GM12878 (cell line): ENCODE data around the gene RNF175. TPM values are rescaled to one million over a fixed set of nuclear protein-coding genes. Genes with fewer than 3 reads are reported as not detected.

ENCODE experiments used
- ATAC-seq: fragments of 200-7000 bp; cut with Tn5 transposase; 3 replicates; pipeline ENCODE4 v1.9.1; 2020; ENCODE audit warnings: mild to moderate bottlenecking, moderate library complexity
- BruUV-seq: library from RNA; stranded (reverse); fragments of 400-500 nt; replicated peaks from 2 replicates; lab custom pipeline; 2021; lab: Mats Ljungman, UMichigan
- CTCF ChIA-PET: fragments of 300-600 bp; sonication (Branson Sonifier 250); formaldehyde crosslinking; extraction: SDS; loops from one replicate; lab custom pipeline; 2021; ENCODE audit warnings: inconsistent platforms; lab: Yijun Ruan, JAX
- POLR2A ChIA-PET: fragments of 350-600 bp; formaldehyde crosslinking; extraction: SDS; loops from one replicate; lab custom pipeline; 2021; ENCODE audit warnings: inconsistent platforms; lab: Charles Lee
- RAD21 ChIA-PET: fragments of 300-600 bp; sonication (Branson Sonifier 250); formaldehyde crosslinking; loops from one replicate; lab custom pipeline; 2023; ENCODE audit warnings: antibody characterized with exemption; ENCODE audit not compliant: unreplicated experiment; lab: Charles Lee
- SMC1A ChIA-PET: fragments of 300-600 bp; sonication (Branson Sonifier 250); formaldehyde crosslinking; loops from one replicate; lab custom pipeline; 2023; ENCODE audit not compliant: unreplicated experiment, uncharacterized antibody; lab: Charles Lee
- DNase-seq: peaks from one replicate; pipeline ENCODE4 v3.0.0-alpha.2; 2011; ENCODE audit warnings: low read depth, low spot score
- FAIRE-seq: peaks from 3 replicates; lab custom pipeline; 2011; peaks lifted over from hg19 to GRCh38; lab: Jason Lieb, UNC
- H2AFZ ChIP-seq: 2 replicates; pipeline ENCODE4 v1.6.0; 2011; ENCODE audit warnings: low read depth, low read length, control low read depth; ENCODE audit not compliant: control insufficient read depth
- H3K27ac ChIP-seq: 2 replicates; pipeline ENCODE4 v1.5.1; 2011; ENCODE audit warnings: control low read depth; ENCODE audit not compliant: control insufficient read depth, insufficient read depth
- H3K27me3 ChIP-seq, 2 experiments: replicated peaks in 1 of 2; 2 replicates each; pipeline versions ENCODE4 v1.6.0 to v1.6.1; 2011; ENCODE audit warnings: low read length in 1 of 2; ENCODE audit not compliant: control insufficient read depth in 2 of 2, insufficient read depth in 2 of 2
- H3K36me3 ChIP-seq, 2 experiments: 2 replicates each; pipeline ENCODE4 v1.5.1; 2011; ENCODE audit warnings: low read length in 1 of 2; ENCODE audit not compliant: control insufficient read depth in 2 of 2, insufficient read depth in 2 of 2
- H3K4me1 ChIP-seq: 2 replicates; pipeline ENCODE4 v1.6.1; 2011; ENCODE audit warnings: mild to moderate bottlenecking, low read length, moderate library complexity, mixed read lengths; ENCODE audit not compliant: control insufficient read depth, insufficient read depth
- H3K4me2 ChIP-seq: 2 replicates; pipeline ENCODE4 v1.6.0; 2011; ENCODE audit warnings: control low read depth; ENCODE audit not compliant: control insufficient read depth, insufficient read depth
- H3K4me3 ChIP-seq: fragments of 200-600 bp; sonication (generic); 2 replicates; pipeline ENCODE4 v1.5.1; 2016
- H3K79me2 ChIP-seq: 2 replicates; pipeline ENCODE4 v1.6.0; 2011; ENCODE audit warnings: low read length; ENCODE audit not compliant: control insufficient read depth, insufficient read depth
- H3K9ac ChIP-seq: 2 replicates; pipeline ENCODE4 v1.8.0; 2011; ENCODE audit warnings: low read length, control low read depth, mixed read lengths; ENCODE audit not compliant: control insufficient read depth, insufficient read depth
- H3K9me3 ChIP-seq: replicated peaks from 3 replicates; pipeline ENCODE4 v1.5.1; 2011; ENCODE audit warnings: mild to moderate bottlenecking, low read length; ENCODE audit not compliant: control insufficient read depth, insufficient read depth
- H4K20me1 ChIP-seq: 2 replicates; pipeline ENCODE4 v1.6.0; 2011; ENCODE audit not compliant: control insufficient read depth, insufficient read depth
- CREM ChIP-seq: IDR thresholded peaks from 2 replicates; pipeline ENCODE4 v1.6.1; 2014; ENCODE audit warnings: antibody characterized with exemption, low read depth
- EED ChIP-seq: sonication (generic); IDR thresholded peaks from 2 replicates; pipeline ENCODE4 v1.6.1; 2016; ENCODE audit warnings: antibody characterized with exemption, low read depth
- IRF4 ChIP-seq: IDR thresholded peaks from 2 replicates; pipeline ENCODE4 v1.6.1; 2011; ENCODE audit warnings: low read depth, low read length
- NFYA ChIP-seq: IDR thresholded peaks from 2 replicates; pipeline ENCODE4 v1.6.1; 2011; ENCODE audit warnings: low read depth, mild to moderate bottlenecking, low read length, improper control_type of control experiment, borderline replicate concordance
- PAX8 ChIP-seq: fragments of 450-650 bp; IDR thresholded peaks from 2 replicates; pipeline ENCODE4 v1.6.1; 2017; ENCODE audit warnings: mild to moderate bottlenecking, moderate library complexity
- PKNOX1 ChIP-seq: fragments of 450-650 bp; IDR thresholded peaks from 2 replicates; pipeline ENCODE4 v1.6.1; 2016; ENCODE audit warnings: mild to moderate bottlenecking
- POU2F2 ChIP-seq: IDR thresholded peaks from 3 replicates; pipeline ENCODE4 v1.6.1; 2011; ENCODE audit warnings: low read depth, mild to moderate bottlenecking, low read length, borderline replicate concordance
- RUNX3 ChIP-seq: IDR thresholded peaks from 2 replicates; pipeline ENCODE4 v1.6.1; 2012; ENCODE audit warnings: low read length, inconsistent platforms
- TCF12 ChIP-seq: IDR thresholded peaks from 2 replicates; pipeline ENCODE4 v1.6.1; 2011; ENCODE audit warnings: low read depth, mild to moderate bottlenecking, low read length
- ZNF274 ChIP-seq: IDR thresholded peaks from one replicate; pipeline ENCODE4 v1.8.0; 2011; ENCODE audit not compliant: insufficient read length, insufficient read depth
- ZNF384 ChIP-seq: IDR thresholded peaks from 2 replicates; pipeline ENCODE4 v1.6.1; 2012; ENCODE audit warnings: low read depth, mild to moderate bottlenecking, low read length, improper control_type of control experiment, borderline replicate concordance
- ZNF622 ChIP-seq: fragments of 450-650 bp; IDR thresholded peaks from 2 replicates; pipeline ENCODE4 v1.6.1; 2017; ENCODE audit warnings: mild to moderate bottlenecking, inconsistent platforms
- ZNF687 ChIP-seq: fragments of 450-650 bp; IDR thresholded peaks from 2 replicates; pipeline ENCODE4 v1.6.1; 2017; ENCODE audit warnings: mild to moderate bottlenecking, moderate library complexity
- WGBS: methylation state at CpG from one replicate; pipeline ENCODE4 v1.1.6; 2016; ENCODE audit warnings: low lambda C conversion rate; ENCODE audit not compliant: insufficient replicate concordance, insufficient coverage; ENCODE audit errors: missing lambda C conversion rate; 5-methylcytosine and 5-hydroxymethylcytosine counted together
- in situ Hi-C: fragments of 300-500 bp; cut with MboI; formaldehyde crosslinking; loops from 9 replicates; pipeline ENCODE4 v1.14.3; 2018; ENCODE audit warnings: mixed read lengths
- intact Hi-C: fragments of 100-400 bp; cut with micrococcal nuclease; formaldehyde crosslinking; loops from one replicate; pipeline ENCODE4 v1.14.2; 2022; ENCODE audit not compliant: unreplicated experiment
- polyA plus RNA-seq, 11 experiments: library from polyadenylated mRNA; depleted of rRNA in 4 of 11; unstranded in 6 of 11; stranded (reverse) in 5 of 11; fragments of >200 nt; fragmentation: Nextera tagmentation in 4 of 11; fragmentation: Illumina TruSeq in 1 of 11; extraction: Ambion mirVana in 4 of 11; extraction: Trizol in 1 of 11; gene quantifications; 1 replicate in 1 of 11; 2 replicates in 10 of 11; pipeline versions ENCODE4 v1.2.1 to v1.2.3, GENCODE V29; 2011 to 2016; ENCODE audit warnings: inconsistent platforms in 2 of 11, missing spikeins in 2 of 11, low read depth in 1 of 11
- total RNA-seq, 4 experiments: library from RNA; depleted of rRNA in 3 of 4; stranded (reverse); fragments of >200 nt in 3 of 4; fragmentation: Illumina TruSeq in 1 of 4; extraction: Trizol in 1 of 4; gene quantifications; 2 replicates each; pipeline versions ENCODE4 v1.2.1 to v1.2.3, GENCODE V29; 2013 to 2021

Gene RNF175
- total and polyA plus RNA-seq, 10 of the 15 experiments (the other 5 are each of a cell fraction or from before 2014, with no cell fraction given) = not detected

GRCh38 chr4:153781280-153781679, 21.5 kb upstream of the RNF175 start:
- Histone ChIP-seq H3K4me1 (0 out of 2 replicates have a peak, but pooled peaks cover 3% of the 10 kb centered on the region), H3K27ac (no peak overlapping the region), H3K9ac (no peak overlapping the region), H3K27me3 (peaks cover 0 to 10% of the 10 kb centered on the region in 2 experiments; a peak in 3 of 4 replicates), H4K20me1 (no peaks in the 10 kb centered on the region), H3K36me3 (no peaks in the 10 kb centered on the region), H2AFZ (no peak overlapping the region), H3K4me2 (no peak overlapping the region), H3K79me2 (no peaks in the 10 kb centered on the region), H3K4me3 (no peak overlapping the region), H3K9me3 (no peaks in the 10 kb centered on the region; the same call in 2 of the 3 replicates)
- ChIA-PET POLR2A (no interaction called here), RAD21 (no interaction called here), CTCF (interaction anchor here (0.6 to 1.7 kb wide), 5 partner anchors 22 to 1146 kb away, joined by 3 to 4 read pairs (median 3); no protein-coding TSS in a partner anchor), SMC1A (interaction anchor here (1.1 to 1.3 kb wide), 3 partner anchors 16 to 59 kb away, joined by 3 read pairs; no protein-coding TSS in a partner anchor)
- TF ChIP-seq NFYA = no peak
- TF ChIP-seq ZNF274 = no peak
- no peak for TF ChIP-seq ZNF622
- TF ChIP-seq IRF4 = no peak
- no peak for TF ChIP-seq PAX8
- no peak for TF ChIP-seq EED
- no peak for TF ChIP-seq TCF12
- TF ChIP-seq ZNF687 = no peak
- TF ChIP-seq PKNOX1 = no peak
- no peak for TF ChIP-seq CREM
- no peak for TF ChIP-seq RUNX3
- TF ChIP-seq ZNF384 = no peak
- TF ChIP-seq POU2F2 = no peak
- FAIRE-seq (no peak), ATAC-seq (no peak), DNase-seq (no peak)
- in situ Hi-C loops (no loop called here), intact Hi-C loops (loop anchor here (10.0 kb wide), 1 partner anchor 234 kb away; no protein-coding TSS in a partner anchor)
- 72% methylated on average over 17 of the region's 17 CpGs for WGBS
- BruUV-seq = no TSS peak
